Measurements from ENCODE around the gene FOLR2.
"Not testable (repeated sequence)": the region's sequence is repeated elsewhere in the genome, so short reads cannot be mapped to it uniquely, and the experiment has no call there.

The FOLR2 gene

GRCh38 chr11:72216638-72217037 lies at the start of gene FOLR2:
TSS of gene FOLR2 (plus strand) at chr11:72216794. CDS start at chr11:72218585, 1,791 bp downstream.
- H3K4me1 ChIP-seq (ENCODE audit: low read length), result 0 out of 2 replicates have a peak, but pooled peaks cover 8% of the 10 kb centered on the region
- no peaks in the 10 kb centered on the region for H3K79me2 ChIP-seq (ENCODE audit: low read length)
- H3K27ac ChIP-seq (ENCODE audit: low read length), result no peak within 1 kb of the TSS
- no peaks in the 10 kb centered on the region for H3F3A ChIP-seq (ENCODE audit: insufficient read depth, low read length)
- no peaks in the 10 kb centered on the region for H3K36me3 ChIP-seq (replicated peaks; ENCODE audit: insufficient read depth, low read length)
- no peak within 1 kb of the TSS for H2AFZ ChIP-seq (ENCODE audit: low read length)
- no peaks in the 10 kb centered on the region for H3K27me3 ChIP-seq (replicated peaks; ENCODE audit: insufficient read depth, low read length)
- H3K9ac ChIP-seq (ENCODE audit: low read length), result no peak within 1 kb of the TSS
- no peak within 1 kb of the TSS for H3K4me3 ChIP-seq (ENCODE audit: low read length)
- H3K4me2 ChIP-seq (ENCODE audit: low read depth, low read length), result no peak within 1 kb of the TSS
- H4K20me1 ChIP-seq (ENCODE audit: insufficient read depth, low read length), result no peaks in the 10 kb centered on the region
- no peaks in the 10 kb centered on the region for H3K9me3 ChIP-seq (replicated peaks; ENCODE audit: insufficient read depth, low read length)
- no peaks in the 10 kb centered on the region for H3K9me2 ChIP-seq (replicated peaks; ENCODE audit: insufficient read depth, low read length)
- TF ChIP-seq EZH2 (optimal IDR thresholded peaks at IDR 0.05; ENCODE audit: low read depth, low read length) (no peak), EZH2phosphoT487 (IDR thresholded peaks at IDR 0.05; ENCODE audit: low read length) (no peak), CTCF (IDR thresholded peaks at IDR 0.05; ENCODE audit: low read length) (no peak)
- no peak for DNase-seq

GRCh38 chr11:72169046-72169555 lies 47.5 kb upstream of the FOLR2 start:
- not testable (repeated sequence) for H3K4me1 ChIP-seq (ENCODE audit: low read length); H3K36me3 ChIP-seq (replicated peaks; ENCODE audit: insufficient read depth, low read length); H3K4me3 ChIP-seq (ENCODE audit: low read length); H3K9ac ChIP-seq (ENCODE audit: low read length); H3F3A ChIP-seq (ENCODE audit: insufficient read depth, low read length); H3K9me3 ChIP-seq (replicated peaks; ENCODE audit: insufficient read depth, low read length); H3K4me2 ChIP-seq (ENCODE audit: low read depth, low read length); H3K79me2 ChIP-seq (ENCODE audit: low read length); H3K9me2 ChIP-seq (replicated peaks; ENCODE audit: insufficient read depth, low read length); H3K27ac ChIP-seq (ENCODE audit: low read length); DNase-seq; H4K20me1 ChIP-seq (ENCODE audit: insufficient read depth, low read length); H3K27me3 ChIP-seq (replicated peaks; ENCODE audit: insufficient read depth, low read length); H2AFZ ChIP-seq (ENCODE audit: low read length)

- not testable (repeated sequence) for H3K4me1 ChIP-seq (ENCODE audit: low read length); H3K9ac ChIP-seq (ENCODE audit: low read length); DNase-seq; H3K79me2 ChIP-seq (ENCODE audit: low read length); H3F3A ChIP-seq (ENCODE audit: insufficient read depth, low read length); H3K9me3 ChIP-seq (replicated peaks; ENCODE audit: insufficient read depth, low read length); H3K4me2 ChIP-seq (ENCODE audit: low read depth, low read length); H3K27ac ChIP-seq (ENCODE audit: low read length); H3K9me2 ChIP-seq (replicated peaks; ENCODE audit: insufficient read depth, low read length); H2AFZ ChIP-seq (ENCODE audit: low read length); H3K36me3 ChIP-seq (replicated peaks; ENCODE audit: insufficient read depth, low read length); H3K4me3 ChIP-seq (ENCODE audit: low read length); H3K27me3 ChIP-seq (replicated peaks; ENCODE audit: insufficient read depth, low read length); H4K20me1 ChIP-seq (ENCODE audit: insufficient read depth, low read length)
Measured at GRCh38 chr11:72169754-72170153, 46.8 kb upstream of the FOLR2 start.

GRCh38 chr11:72172043-72172442 lies 44.6 kb upstream of the FOLR2 start:
- H2AFZ ChIP-seq (ENCODE audit: low read length), result not testable (repeated sequence)

GRCh38 chr11:72173291-72173690 lies 43.3 kb upstream of the FOLR2 start:
- no peaks in the 10 kb centered on the region for H3F3A ChIP-seq (ENCODE audit: insufficient read depth, low read length)
- H3K4me1 ChIP-seq (ENCODE audit: low read length), result no peaks in the 10 kb centered on the region
- no peaks in the 10 kb centered on the region for H3K79me2 ChIP-seq (ENCODE audit: low read length)
- no peak overlapping the region for H3K27ac ChIP-seq (ENCODE audit: low read length)
- no peaks in the 10 kb centered on the region for H3K9me2 ChIP-seq (replicated peaks; ENCODE audit: insufficient read depth, low read length)
- DNase-seq, result no peak
- H3K4me3 ChIP-seq (ENCODE audit: low read length), result no peak overlapping the region
- H2AFZ ChIP-seq (ENCODE audit: low read length), result no peak overlapping the region
- no peaks in the 10 kb centered on the region for H3K9me3 ChIP-seq (replicated peaks; ENCODE audit: insufficient read depth, low read length)
- no peaks in the 10 kb centered on the region for H4K20me1 ChIP-seq (ENCODE audit: insufficient read depth, low read length)
- TF ChIP-seq EZH2phosphoT487 (IDR thresholded peaks at IDR 0.05; ENCODE audit: low read length) (no peak), CTCF (IDR thresholded peaks at IDR 0.05; ENCODE audit: low read length) (no peak), EZH2 (optimal IDR thresholded peaks at IDR 0.05; ENCODE audit: low read depth, low read length) (no peak)
- H3K27me3 ChIP-seq (replicated peaks; ENCODE audit: insufficient read depth, low read length), result no peaks in the 10 kb centered on the region
- H3K9ac ChIP-seq (ENCODE audit: low read length), result no peak overlapping the region
- H3K4me2 ChIP-seq (ENCODE audit: low read depth, low read length), result no peak overlapping the region
- no peaks in the 10 kb centered on the region for H3K36me3 ChIP-seq (replicated peaks; ENCODE audit: insufficient read depth, low read length)

More at GRCh38 chr11:72172043-72172442, 44.6 kb upstream of the FOLR2 start:
- H3F3A ChIP-seq (ENCODE audit: insufficient read depth, low read length); H3K4me1 ChIP-seq (ENCODE audit: low read length); H3K9me3 ChIP-seq (replicated peaks; ENCODE audit: insufficient read depth, low read length); H3K4me2 ChIP-seq (ENCODE audit: low read depth, low read length); H3K36me3 ChIP-seq (replicated peaks; ENCODE audit: insufficient read depth, low read length); DNase-seq; H3K9me2 ChIP-seq (replicated peaks; ENCODE audit: insufficient read depth, low read length); H3K27me3 ChIP-seq (replicated peaks; ENCODE audit: insufficient read depth, low read length); H3K27ac ChIP-seq (ENCODE audit: low read length); H3K9ac ChIP-seq (ENCODE audit: low read length); H4K20me1 ChIP-seq (ENCODE audit: insufficient read depth, low read length); H3K4me3 ChIP-seq (ENCODE audit: low read length); H3K79me2 ChIP-seq (ENCODE audit: low read length): not testable (repeated sequence)

Measured in MM.1S (cell line).